Esophagus muscularis mucosa (tissue), 3 donors: ENCODE results near the gene NTRK3.

Experiments used
- CTCF ChIP-seq, 3 experiments: fragments of 200-600 bp in 2 of 3; fragments of 450-650 bp in 1 of 3; sonication (generic) in 2 of 3; IDR thresholded peaks; one replicate each; pipeline ENCODE4 v1.5.1; 2017 to 2019; ENCODE audit warnings: antibody characterized with exemption in 3 of 3, mild to moderate bottlenecking in 2 of 3, moderate library complexity in 1 of 3
- POLR2A ChIP-seq: fragments of 450-650 bp; IDR thresholded peaks from one replicate; pipeline ENCODE4 v1.6.1; 2017; ENCODE audit warnings: antibody characterized with exemption, moderate library complexity, mild to moderate bottlenecking, low read depth

GRCh38 chr15:87919064-87919463, 337.5 kb downstream of the NTRK3 start:
- TF ChIP-seq POLR2A (no peak), CTCF (IDR thresholded peaks at IDR 0.05) (no peak)
